OCI-LY3 (cell line): Measurements from ENCODE around the gene GDPD2.

Source experiments
- EZH2phosphoT487 ChIP-seq: fragments of 200-600 bp; shearing (Covaris generic); IDR thresholded peaks from 2 replicates; pipeline ENCODE4 v1.6.1; 2018; ENCODE audit warnings: antibody characterized with exemption, mixed run types, low read depth
- TF ChIP-seq, protein P1 (sequence below): fragments of 200-600, 300-600 bp; sonication (generic); IDR thresholded peaks from 2 replicates; pipeline ENCODE4 v1.5.1; 2014; ENCODE audit warnings: antibody characterized with exemption, low read length, low read depth

- TF ChIP-seq, protein P1, sequence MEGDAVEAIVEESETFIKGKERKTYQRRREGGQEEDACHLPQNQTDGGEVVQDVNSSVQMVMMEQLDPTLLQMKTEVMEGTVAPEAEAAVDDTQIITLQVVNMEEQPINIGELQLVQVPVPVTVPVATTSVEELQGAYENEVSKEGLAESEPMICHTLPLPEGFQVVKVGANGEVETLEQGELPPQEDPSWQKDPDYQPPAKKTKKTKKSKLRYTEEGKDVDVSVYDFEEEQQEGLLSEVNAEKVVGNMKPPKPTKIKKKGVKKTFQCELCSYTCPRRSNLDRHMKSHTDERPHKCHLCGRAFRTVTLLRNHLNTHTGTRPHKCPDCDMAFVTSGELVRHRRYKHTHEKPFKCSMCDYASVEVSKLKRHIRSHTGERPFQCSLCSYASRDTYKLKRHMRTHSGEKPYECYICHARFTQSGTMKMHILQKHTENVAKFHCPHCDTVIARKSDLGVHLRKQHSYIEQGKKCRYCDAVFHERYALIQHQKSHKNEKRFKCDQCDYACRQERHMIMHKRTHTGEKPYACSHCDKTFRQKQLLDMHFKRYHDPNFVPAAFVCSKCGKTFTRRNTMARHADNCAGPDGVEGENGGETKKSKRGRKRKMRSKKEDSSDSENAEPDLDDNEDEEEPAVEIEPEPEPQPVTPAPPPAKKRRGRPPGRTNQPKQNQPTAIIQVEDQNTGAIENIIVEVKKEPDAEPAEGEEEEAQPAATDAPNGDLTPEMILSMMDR, result no peak
- TF ChIP-seq EZH2phosphoT487, result no peak
Measured at GRCh38 chrX:70477734-70478075, 54.6 kb downstream of the GDPD2 start.
